NOMO-1 treated with DMSO at 0.1 percent for 48 hours (cell line): ENCODE measurements around the gene ADAMTS5.

Experiments
- DNase-seq: peaks from one replicate; lab custom pipeline; 2025; ENCODE audit not compliant: unreplicated experiment; lab: John Stamatoyannopoulos, UW

The ADAMTS5 gene

GRCh38 chr21:26967062-26967913 lies at the start of gene ADAMTS5:
Gene ADAMTS5 (minus strand): TSS chr21:26967088. CDS start chr21:26966391, 697 bp downstream.
- DNase-seq: peak; percentile 69

GRCh38 chr21:27001526-27001925 lies 34.6 kb upstream of the ADAMTS5 start:
- no peak for DNase-seq

GRCh38 chr21:26983576-26983975 lies 16.7 kb upstream of the ADAMTS5 start:
- no peak for DNase-seq

- no peak for DNase-seq
Observed at GRCh38 chr21:26982767-26983166, 15.9 kb upstream of the ADAMTS5 start.

GRCh38 chr21:26977746-26978145 lies 10.9 kb upstream of the ADAMTS5 start:
- no peak for DNase-seq

GRCh38 chr21:26973226-26973625 lies 6.3 kb upstream of the ADAMTS5 start:
- DNase-seq: no peak

- DNase-seq: peak; percentile 86
Observed at GRCh38 chr21:26972192-26972591, 5.3 kb upstream of the ADAMTS5 start.

- no peak for DNase-seq
Observed at GRCh38 chr21:26969971-26970725, 3.3 kb upstream of the ADAMTS5 start.

- DNase-seq: no peak
Observed at GRCh38 chr21:26966649-26967061, 233 bp downstream of the ADAMTS5 start.

GRCh38 chr21:26965907-26966581 lies 844 bp downstream of the ADAMTS5 start:
- no peak for DNase-seq

- no peak for DNase-seq
Observed at GRCh38 chr21:26965040-26965906, 1.6 kb downstream of the ADAMTS5 start.

GRCh38 chr21:26964170-26964778 lies 2.6 kb downstream of the ADAMTS5 start:
- no peak for DNase-seq

- DNase-seq: peak; percentile 40
Observed at GRCh38 chr21:26962621-26963181, 4.2 kb downstream of the ADAMTS5 start.

GRCh38 chr21:26961698-26962097 lies 5.2 kb downstream of the ADAMTS5 start:
- peak; percentile 7 for DNase-seq

- DNase-seq: no peak
Observed at GRCh38 chr21:26958788-26959187, 8.1 kb downstream of the ADAMTS5 start.

- DNase-seq: no peak
Observed at GRCh38 chr21:26956813-26957212, 10.1 kb downstream of the ADAMTS5 start.

GRCh38 chr21:26956216-26956615 lies 10.7 kb downstream of the ADAMTS5 start:
- DNase-seq: no peak

- DNase-seq: no peak
Observed at GRCh38 chr21:26954662-26955121, 12.2 kb downstream of the ADAMTS5 start.

GRCh38 chr21:26952374-26953066 lies 14.4 kb downstream of the ADAMTS5 start:
- no peak for DNase-seq
